ENCODE results near the gene S100A6. TPM values are rescaled to one million over a fixed set of nuclear protein-coding genes. Genes with fewer than 3 reads are reported as not detected.

The S100A6 gene
- total RNA-seq (2021) (19.2 to 32.0 TPM (median 30.8 TPM) in 3 replicates), Bru-seq, nascent RNA (percentile 54 among the genes with signal in this experiment)
- long read RNA-seq, experiment 1, transcript S100A6-201 (3 exons, 665 nt): major isoform, 22 of 23 reads
- long read RNA-seq, experiment 1, partial matches to known transcripts: 0 of 23 reads
- long read RNA-seq, experiment 1, other reads (novel, unspliced or antisense): 1 of 23 reads
- long read RNA-seq, experiment 2, transcript S100A6-201 (3 exons, 665 nt): major isoform, 47 of 62 reads
- long read RNA-seq, experiment 2, partial matches to known transcripts: 7 of 62 reads
- long read RNA-seq, experiment 2, other reads (novel, unspliced or antisense): 7 of 62 reads
- long read RNA-seq, experiment 3: 0 reads

DNA sequence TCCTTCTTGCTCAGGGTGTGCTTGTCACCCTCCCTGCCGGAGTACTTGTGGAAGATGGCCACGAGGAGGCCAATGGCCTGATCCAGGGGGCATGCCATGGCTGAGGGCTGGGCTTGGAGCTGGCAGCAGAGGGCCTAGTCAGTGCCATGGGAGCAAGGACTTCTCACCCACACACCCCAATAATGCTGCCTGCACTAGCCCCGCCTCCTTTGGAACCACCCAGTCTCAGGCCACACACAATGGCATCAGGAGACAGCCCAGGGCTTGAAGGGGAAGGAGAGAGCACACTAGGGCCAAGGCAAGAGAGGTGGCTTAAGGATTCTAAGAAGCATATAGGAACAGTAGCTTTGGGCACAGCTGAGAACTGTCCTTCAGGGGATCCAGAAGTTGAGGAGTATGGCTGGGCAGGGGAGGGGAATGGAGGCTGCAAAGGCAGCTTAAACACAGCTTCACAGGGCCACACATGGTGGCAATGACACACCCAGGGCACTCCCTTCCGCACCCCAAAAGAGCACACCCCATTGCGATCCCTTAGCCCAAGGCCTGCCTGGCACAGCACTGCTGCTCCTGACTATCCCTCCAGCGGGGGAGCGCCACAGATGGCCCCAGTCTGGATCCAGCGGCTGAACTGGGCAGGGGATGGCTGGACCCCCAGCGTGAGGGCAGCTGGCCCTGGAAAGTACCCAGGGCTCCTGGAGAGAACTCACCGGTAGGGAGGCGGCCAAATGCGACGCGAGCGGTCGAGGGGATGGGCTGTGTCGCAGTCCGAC lies at the start of gene S100A6:
S100A6 (minus strand) TSS at position 750 of the 770 bp plus-strand sequence; CDS start at position 98, 652 bp downstream.
- Mint-ChIP-seq H3K9me3 (no peaks in the 10 kb centered on the region), H3K4me3 (peak within 1 kb of the TSS; percentile 82), H3K27me3 (ENCODE audit: low read depth) (peaks cover 41% of the 10 kb centered on the region), H3K27ac (no peak within 1 kb of the TSS), H3K4me1 (peaks cover 50% of the 10 kb centered on the region), H3K36me3 (no peaks in the 10 kb centered on the region)
- DNase-seq (ENCODE audit: low spot score): no peak
- ChIA-PET POLR2A (interaction anchor here (0.6 to 3.0 kb wide), 2 partner anchors 33 to 92 kb away, joined by 3 to 13 read pairs; partner anchors contain the start of genes S100A1 and S100A13), CTCF (interaction anchor here (0.5 to 10.8 kb wide), 19 partner anchors 8 to 182 kb away, joined by 3 to 188 read pairs (median 4); partner anchors contain the start of genes CHTOP, S100A1, S100A13 and S100A16)
- ATAC-seq: no peak
- TF ChIP-seq ZNF317 (CRISPR knock-in tag; IDR thresholded peaks at IDR 0.05; ENCODE audit: borderline replicate concordance, low read depth) (no peak), ZNF423 (CRISPR knock-in tag; IDR thresholded peaks at IDR 0.05) (0 out of 2 replicates have a peak, but pooled peaks have one; percentile 38)

DNA sequence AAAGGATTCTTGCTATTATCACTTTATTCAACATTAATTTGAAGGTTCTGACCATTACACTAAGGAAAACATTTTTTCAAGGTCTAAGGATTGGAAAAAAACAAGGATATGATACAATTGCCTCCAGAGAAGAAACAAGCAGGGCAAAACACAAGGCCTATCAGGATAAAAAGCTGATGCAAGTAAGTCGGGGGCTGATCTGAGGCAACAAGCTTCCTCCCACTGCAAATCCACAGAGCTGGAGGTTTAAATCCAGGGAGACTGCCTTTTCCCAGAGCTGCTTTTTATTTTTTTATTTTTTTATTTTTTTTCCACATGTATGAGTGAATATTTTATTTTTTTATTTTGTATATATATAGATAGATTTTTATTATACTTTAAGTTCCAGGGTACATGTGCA lies 49.2 kb upstream of the S100A6 start:
- no peaks in the 10 kb centered on the region for H3K9me3 Mint-ChIP-seq
- DNase-seq (ENCODE audit: low spot score): no peak
- no peaks in the 10 kb centered on the region for H3K27me3 Mint-ChIP-seq (ENCODE audit: low read depth)
- TF ChIP-seq ZNF138 (CRISPR knock-in tag; conservative IDR thresholded peaks at IDR 0.05) (no peak), CREB1 (CRISPR knock-in tag; IDR thresholded peaks at IDR 0.05) (no peak), USF2 (CRISPR knock-in tag; IDR thresholded peaks at IDR 0.05) (no peak), E2F4 (CRISPR knock-in tag; IDR thresholded peaks at IDR 0.05; ENCODE audit: borderline replicate concordance, low read depth) (no peak), SP1 (CRISPR knock-in tag; conservative IDR thresholded peaks at IDR 0.05) (no peak), NR2C2 (CRISPR knock-in tag; IDR thresholded peaks at IDR 0.05) (no peak), ETV6 (CRISPR knock-in tag; IDR thresholded peaks at IDR 0.05) (no peak), ZNF219 (CRISPR knock-in tag; IDR thresholded peaks at IDR 0.05; ENCODE audit: borderline replicate concordance) (no peak), NR1H2 (CRISPR knock-in tag; IDR thresholded peaks at IDR 0.05) (no peak), NFYB (CRISPR knock-in tag; conservative IDR thresholded peaks at IDR 0.05; ENCODE audit: low read depth) (no peak), GTF2I (CRISPR knock-in tag; conservative IDR thresholded peaks at IDR 0.05) (no peak)
- no peak overlapping the region for H3K27ac Mint-ChIP-seq
- no peaks in the 10 kb centered on the region for H3K36me3 Mint-ChIP-seq
- no peak for ATAC-seq
- no peak overlapping the region for H3K4me3 Mint-ChIP-seq
- CTCF ChIA-PET: interaction anchor here (1.1 to 5.2 kb wide), 6 partner anchors 13 to 231 kb away, joined by 3 to 29 read pairs (median 4); partner anchors contain the start of genes S100A1 and S100A13
- H3K4me1 Mint-ChIP-seq: peaks cover 4% of the 10 kb centered on the region
- POLR2A ChIA-PET: interaction anchor here (1.0 kb wide), 1 partner anchor 49 kb away, joined by 4 read pairs; the partner anchor contains the start of gene CHTOP

- H3K4me3 Mint-ChIP-seq: no peak overlapping the region
- ChIA-PET POLR2A (interaction anchor here (0.7 kb wide), 1 partner anchor 711 kb away, joined by 3 read pairs; no protein-coding TSS in a partner anchor), CTCF (interaction anchor here (1.3 to 5.2 kb wide), 3 partner anchors 12 to 44 kb away, joined by 3 to 29 read pairs (median 9); partner anchors contain the start of genes S100A1 and S100A13)
- no peaks in the 10 kb centered on the region for H3K27me3 Mint-ChIP-seq (ENCODE audit: low read depth)
- no peak for ATAC-seq
- no peak overlapping the region for H3K27ac Mint-ChIP-seq
- H3K36me3 Mint-ChIP-seq: no peaks in the 10 kb centered on the region
- peaks cover 6% of the 10 kb centered on the region for H3K4me1 Mint-ChIP-seq
- DNase-seq (ENCODE audit: low spot score): no peak
- no peaks in the 10 kb centered on the region for H3K9me3 Mint-ChIP-seq
- TF ChIP-seq ZNF416 (CRISPR knock-in tag; IDR thresholded peaks at IDR 0.05) (no peak), ZNF671 (CRISPR knock-in tag; IDR thresholded peaks at IDR 0.05) (no peak), ZNF263 (CRISPR knock-in tag; IDR thresholded peaks at IDR 0.05; ENCODE audit: low read depth) (no peak), SMAD3 (CRISPR knock-in tag; IDR thresholded peaks at IDR 0.05; ENCODE audit: borderline replicate concordance) (no peak), SP1 (CRISPR knock-in tag; conservative IDR thresholded peaks at IDR 0.05) (no peak)
- TF ChIP-seq, protein P1, sequence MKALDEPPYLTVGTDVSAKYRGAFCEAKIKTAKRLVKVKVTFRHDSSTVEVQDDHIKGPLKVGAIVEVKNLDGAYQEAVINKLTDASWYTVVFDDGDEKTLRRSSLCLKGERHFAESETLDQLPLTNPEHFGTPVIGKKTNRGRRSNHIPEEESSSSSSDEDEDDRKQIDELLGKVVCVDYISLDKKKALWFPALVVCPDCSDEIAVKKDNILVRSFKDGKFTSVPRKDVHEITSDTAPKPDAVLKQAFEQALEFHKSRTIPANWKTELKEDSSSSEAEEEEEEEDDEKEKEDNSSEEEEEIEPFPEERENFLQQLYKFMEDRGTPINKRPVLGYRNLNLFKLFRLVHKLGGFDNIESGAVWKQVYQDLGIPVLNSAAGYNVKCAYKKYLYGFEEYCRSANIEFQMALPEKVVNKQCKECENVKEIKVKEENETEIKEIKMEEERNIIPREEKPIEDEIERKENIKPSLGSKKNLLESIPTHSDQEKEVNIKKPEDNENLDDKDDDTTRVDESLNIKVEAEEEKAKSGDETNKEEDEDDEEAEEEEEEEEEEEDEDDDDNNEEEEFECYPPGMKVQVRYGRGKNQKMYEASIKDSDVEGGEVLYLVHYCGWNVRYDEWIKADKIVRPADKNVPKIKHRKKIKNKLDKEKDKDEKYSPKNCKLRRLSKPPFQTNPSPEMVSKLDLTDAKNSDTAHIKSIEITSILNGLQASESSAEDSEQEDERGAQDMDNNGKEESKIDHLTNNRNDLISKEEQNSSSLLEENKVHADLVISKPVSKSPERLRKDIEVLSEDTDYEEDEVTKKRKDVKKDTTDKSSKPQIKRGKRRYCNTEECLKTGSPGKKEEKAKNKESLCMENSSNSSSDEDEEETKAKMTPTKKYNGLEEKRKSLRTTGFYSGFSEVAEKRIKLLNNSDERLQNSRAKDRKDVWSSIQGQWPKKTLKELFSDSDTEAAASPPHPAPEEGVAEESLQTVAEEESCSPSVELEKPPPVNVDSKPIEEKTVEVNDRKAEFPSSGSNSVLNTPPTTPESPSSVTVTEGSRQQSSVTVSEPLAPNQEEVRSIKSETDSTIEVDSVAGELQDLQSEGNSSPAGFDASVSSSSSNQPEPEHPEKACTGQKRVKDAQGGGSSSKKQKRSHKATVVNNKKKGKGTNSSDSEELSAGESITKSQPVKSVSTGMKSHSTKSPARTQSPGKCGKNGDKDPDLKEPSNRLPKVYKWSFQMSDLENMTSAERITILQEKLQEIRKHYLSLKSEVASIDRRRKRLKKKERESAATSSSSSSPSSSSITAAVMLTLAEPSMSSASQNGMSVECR (CRISPR knock-in tag; IDR thresholded peaks at IDR 0.05; ENCODE audit: borderline replicate concordance): no peak
- TF ChIP-seq, protein P2, sequence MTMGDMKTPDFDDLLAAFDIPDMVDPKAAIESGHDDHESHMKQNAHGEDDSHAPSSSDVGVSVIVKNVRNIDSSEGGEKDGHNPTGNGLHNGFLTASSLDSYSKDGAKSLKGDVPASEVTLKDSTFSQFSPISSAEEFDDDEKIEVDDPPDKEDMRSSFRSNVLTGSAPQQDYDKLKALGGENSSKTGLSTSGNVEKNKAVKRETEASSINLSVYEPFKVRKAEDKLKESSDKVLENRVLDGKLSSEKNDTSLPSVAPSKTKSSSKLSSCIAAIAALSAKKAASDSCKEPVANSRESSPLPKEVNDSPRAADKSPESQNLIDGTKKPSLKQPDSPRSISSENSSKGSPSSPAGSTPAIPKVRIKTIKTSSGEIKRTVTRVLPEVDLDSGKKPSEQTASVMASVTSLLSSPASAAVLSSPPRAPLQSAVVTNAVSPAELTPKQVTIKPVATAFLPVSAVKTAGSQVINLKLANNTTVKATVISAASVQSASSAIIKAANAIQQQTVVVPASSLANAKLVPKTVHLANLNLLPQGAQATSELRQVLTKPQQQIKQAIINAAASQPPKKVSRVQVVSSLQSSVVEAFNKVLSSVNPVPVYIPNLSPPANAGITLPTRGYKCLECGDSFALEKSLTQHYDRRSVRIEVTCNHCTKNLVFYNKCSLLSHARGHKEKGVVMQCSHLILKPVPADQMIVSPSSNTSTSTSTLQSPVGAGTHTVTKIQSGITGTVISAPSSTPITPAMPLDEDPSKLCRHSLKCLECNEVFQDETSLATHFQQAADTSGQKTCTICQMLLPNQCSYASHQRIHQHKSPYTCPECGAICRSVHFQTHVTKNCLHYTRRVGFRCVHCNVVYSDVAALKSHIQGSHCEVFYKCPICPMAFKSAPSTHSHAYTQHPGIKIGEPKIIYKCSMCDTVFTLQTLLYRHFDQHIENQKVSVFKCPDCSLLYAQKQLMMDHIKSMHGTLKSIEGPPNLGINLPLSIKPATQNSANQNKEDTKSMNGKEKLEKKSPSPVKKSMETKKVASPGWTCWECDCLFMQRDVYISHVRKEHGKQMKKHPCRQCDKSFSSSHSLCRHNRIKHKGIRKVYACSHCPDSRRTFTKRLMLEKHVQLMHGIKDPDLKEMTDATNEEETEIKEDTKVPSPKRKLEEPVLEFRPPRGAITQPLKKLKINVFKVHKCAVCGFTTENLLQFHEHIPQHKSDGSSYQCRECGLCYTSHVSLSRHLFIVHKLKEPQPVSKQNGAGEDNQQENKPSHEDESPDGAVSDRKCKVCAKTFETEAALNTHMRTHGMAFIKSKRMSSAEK (CRISPR knock-in tag; IDR thresholded peaks at IDR 0.05; ENCODE audit: borderline replicate concordance): no peak
Measured at GRCh38 chr1:153583976-153584375, 48.2 kb upstream of the S100A6 start.
